H1 (cell line): ENCODE results near the gene EPHA8. TPM values are rescaled to one million over a fixed set of nuclear protein-coding genes. Genes with fewer than 3 reads are reported as not detected.
A peak's percentile ranks its signal among the peaks of the same experiment; 100 is the strongest.

Source experiments
- CTCF ChIA-PET: fragments of 300-600 bp; sonication (Branson Sonifier 250); formaldehyde crosslinking; loops from one replicate; lab custom pipeline; 2021; ENCODE audit not compliant: partially characterized antibody; lab: Charles Lee
- POLR2A ChIA-PET: fragments of 300-600 bp; sonication (Branson Sonifier 250); formaldehyde crosslinking; loops from one replicate; lab custom pipeline; 2021; ENCODE audit warnings: inconsistent platforms; ENCODE audit not compliant: partially characterized antibody; lab: Charles Lee
- DNase-seq, 2 experiments: peaks; one replicate each; pipeline versions ENCODE4 v3.0.0 to v3.0.0-alpha.2; 2010 to 2022; ENCODE audit warnings: low spot score in 2 of 2, low read depth in 1 of 2, mixed read lengths in 1 of 2
- FAIRE-seq: peaks from 2 replicates; lab custom pipeline; 2011; peaks lifted over from hg19 to GRCh38; lab: Jason Lieb, UNC
- H2AFZ ChIP-seq: 2 replicates; pipeline ENCODE4 v1.8.1; 2012; ENCODE audit warnings: low read length, inconsistent platforms
- H2AK5ac ChIP-seq: 2 replicates; pipeline ENCODE4 v1.6.1; 2013; ENCODE audit warnings: low read depth, low read length
- H2BK120ac ChIP-seq: replicated peaks from 2 replicates; pipeline ENCODE3; 2013; ENCODE audit warnings: low read depth, low read length, inconsistent platforms
- H2BK12ac ChIP-seq: 2 replicates; pipeline ENCODE4 v1.6.1; 2013; ENCODE audit warnings: low read depth, low read length
- H2BK15ac ChIP-seq: 2 replicates; pipeline ENCODE4 v1.6.1; 2013; ENCODE audit warnings: low read length
- H2BK20ac ChIP-seq: 2 replicates; pipeline ENCODE4 v1.6.1; 2013; ENCODE audit warnings: low read length
- H2BK5ac ChIP-seq: 2 replicates; pipeline ENCODE4 v1.6.1; 2013; ENCODE audit warnings: low read depth, low read length
- H3K14ac ChIP-seq: 2 replicates; pipeline ENCODE4 v1.6.1; 2013; ENCODE audit warnings: inconsistent platforms; ENCODE audit not compliant: insufficient read length
- H3K18ac ChIP-seq: 2 replicates; pipeline ENCODE4 v1.6.1; 2013; ENCODE audit warnings: low read length; ENCODE audit errors: extremely low read depth
- H3K23ac ChIP-seq: 2 replicates; pipeline ENCODE4 v1.6.1; 2013; ENCODE audit warnings: inconsistent platforms; ENCODE audit not compliant: insufficient read length
- H3K23me2 ChIP-seq: 2 replicates; pipeline ENCODE4 v1.6.1; 2013; ENCODE audit warnings: low read depth, low read length
- H3K27ac ChIP-seq: 2 replicates; pipeline ENCODE4 v1.6.1; 2011; ENCODE audit warnings: low read depth, low read length, inconsistent platforms
- H3K27me3 ChIP-seq, 4 experiments: replicated peaks in 1 of 4; 1 replicate in 1 of 4; 2 replicates in 3 of 4; pipeline versions ENCODE4 v1.6.1 to v1.8.1; 2011 to 2013; ENCODE audit warnings: low read length in 3 of 4, mild to moderate bottlenecking in 3 of 4, inconsistent platforms in 2 of 4, mixed read lengths in 2 of 4, moderate library complexity in 1 of 4; ENCODE audit not compliant: control insufficient read depth in 3 of 4, insufficient read depth in 3 of 4; ENCODE audit errors: extremely low read depth in 1 of 4
- H3K36me3 ChIP-seq, 4 experiments: 2 replicates each; pipeline versions ENCODE4 v1.6.1 to v1.8.1; 2011 to 2013; ENCODE audit warnings: mild to moderate bottlenecking in 4 of 4, low read length in 3 of 4, moderate library complexity in 2 of 4, control low read depth in 1 of 4, inconsistent platforms in 1 of 4; ENCODE audit not compliant: insufficient read depth in 4 of 4, control insufficient read depth in 2 of 4
- H3K4ac ChIP-seq: replicated peaks from 2 replicates; pipeline ENCODE3; 2013; ENCODE audit warnings: low read length, low read depth, mixed read lengths, inconsistent platforms; ENCODE audit not compliant: insufficient read length
- H3K4me1 ChIP-seq, 4 experiments: replicated peaks in 1 of 4; 1 replicate in 1 of 4; 2 replicates in 3 of 4; pipeline versions ENCODE4 v1.6.1 to v1.8.1; 2011 to 2013; ENCODE audit warnings: low read length in 3 of 4, inconsistent platforms in 2 of 4, mixed read lengths in 1 of 4; ENCODE audit not compliant: insufficient read depth in 4 of 4, control insufficient read depth in 3 of 4
- H3K4me2 ChIP-seq, 2 experiments: 2 replicates each; pipeline versions ENCODE4 v1.6.1 to v1.8.1; 2011 to 2013; ENCODE audit warnings: low read depth in 2 of 2, low read length in 2 of 2, control low read depth in 1 of 2, inconsistent platforms in 1 of 2, mild to moderate bottlenecking in 1 of 2; ENCODE audit not compliant: insufficient read depth in 1 of 2
- H3K4me3 ChIP-seq, 4 experiments: fragments of 200-600, 300-600 bp in 1 of 4; sonication (generic), shearing (Covaris generic), sonication (Bioruptor Twin) in 1 of 4; 2 replicates each; pipeline versions ENCODE4 v1.5.1 to v1.8.1; 2011 to 2016; ENCODE audit warnings: low read length in 4 of 4, low read depth in 3 of 4, control low read depth in 2 of 4, inconsistent platforms in 2 of 4, mild to moderate bottlenecking in 2 of 4, mixed read lengths in 1 of 4, moderate library complexity in 1 of 4; ENCODE audit not compliant: insufficient read depth in 2 of 4; ENCODE audit errors: extremely low read depth in 1 of 4
- H3K56ac ChIP-seq: replicated peaks from 2 replicates; pipeline ENCODE3; 2013; ENCODE audit warnings: low read depth, mild to moderate bottlenecking, mixed read lengths, low read length, inconsistent platforms; ENCODE audit not compliant: insufficient read length
- H3K79me1 ChIP-seq: 2 replicates; pipeline ENCODE4 v1.6.1; 2013; ENCODE audit warnings: low read depth, low read length, control low read depth
- H3K79me2 ChIP-seq, 2 experiments: 2 replicates each; pipeline versions ENCODE4 v1.6.1 to v1.8.1; 2012 to 2013; ENCODE audit warnings: low read length in 2 of 2, mild to moderate bottlenecking in 2 of 2, inconsistent platforms in 1 of 2; ENCODE audit not compliant: insufficient read depth in 2 of 2, control insufficient read depth in 1 of 2
- H3K9ac ChIP-seq, 4 experiments: replicated peaks in 1 of 4; 1 replicate in 1 of 4; 2 replicates in 3 of 4; pipeline versions ENCODE4 v1.6.1 to v1.8.1; 2011 to 2013; ENCODE audit warnings: low read depth in 3 of 4, low read length in 3 of 4, control low read depth in 2 of 4, mild to moderate bottlenecking in 2 of 4, moderate library complexity in 2 of 4, inconsistent platforms in 1 of 4; ENCODE audit errors: extremely low read depth in 1 of 4
- H3K9me3 ChIP-seq, 2 experiments: 2 replicates each; pipeline versions ENCODE4 v1.6.1 to v1.8.1; 2012 to 2013; ENCODE audit warnings: mild to moderate bottlenecking in 2 of 2, moderate library complexity in 2 of 2, control low read depth in 1 of 2, inconsistent platforms in 1 of 2, low read depth in 1 of 2, low read length in 1 of 2, mixed read lengths in 1 of 2; ENCODE audit not compliant: insufficient read depth in 2 of 2
- H4K20me1 ChIP-seq, 2 experiments: replicated peaks in 1 of 2; 2 replicates each; pipeline versions ENCODE3 to v1.8.1; 2011 to 2013; ENCODE audit warnings: inconsistent platforms in 2 of 2, low read length in 2 of 2, mild to moderate bottlenecking in 1 of 2; ENCODE audit not compliant: insufficient read depth in 2 of 2, control insufficient read depth in 1 of 2
- H4K5ac ChIP-seq: 2 replicates; pipeline ENCODE4 v1.6.1; 2013; ENCODE audit warnings: low read length, low read depth, mixed read lengths, inconsistent platforms; ENCODE audit not compliant: insufficient read length
- H4K8ac ChIP-seq: 2 replicates; pipeline ENCODE4 v1.8.0; 2013; ENCODE audit warnings: mild to moderate bottlenecking, moderate library complexity, low read length, inconsistent platforms; ENCODE audit not compliant: insufficient read depth; ENCODE audit errors: extremely low read depth
- H4K91ac ChIP-seq: replicated peaks from 2 replicates; pipeline ENCODE3; 2013; ENCODE audit warnings: low read length, mixed read lengths, inconsistent platforms; ENCODE audit not compliant: insufficient read length
- CBX5 ChIP-seq: fragments of 300-800, 300-1000 bp; sonication (generic); IDR thresholded peaks from 2 replicates; pipeline ENCODE4 v1.7.1; 2016; ENCODE audit warnings: antibody characterized with exemption, low read length, low read depth
- CEBPB ChIP-seq: IDR thresholded peaks from 2 replicates; pipeline ENCODE4 v1.6.1; 2012; ENCODE audit warnings: low read depth, low read length
- CTBP2 ChIP-seq: IDR thresholded peaks from 2 replicates; pipeline ENCODE4 v1.7.0; 2011; ENCODE audit warnings: borderline replicate concordance, mild to moderate bottlenecking, moderate library complexity, mixed read lengths, low read length; ENCODE audit not compliant: insufficient read depth, insufficient read length
- KDM4A ChIP-seq: IDR thresholded peaks from one replicate; pipeline ENCODE4 v1.7.1; 2012; ENCODE audit warnings: low read depth, mild to moderate bottlenecking, moderate library complexity, low read length, inconsistent platforms; ENCODE audit not compliant: severe bottlenecking
- MAFK ChIP-seq: IDR thresholded peaks from 2 replicates; pipeline ENCODE4 v1.6.1; 2012; ENCODE audit warnings: low read depth, mild to moderate bottlenecking, improper control_type of control experiment, low read length
- POU5F1 ChIP-seq: IDR thresholded peaks from 2 replicates; pipeline ENCODE4 v1.6.1; 2011; ENCODE audit warnings: low read depth, mild to moderate bottlenecking, low read length, moderate library complexity
- RXRA ChIP-seq: IDR thresholded peaks from 2 replicates; pipeline ENCODE4 v1.6.1; 2011; ENCODE audit warnings: low read depth, mild to moderate bottlenecking, low read length, moderate library complexity; ENCODE audit not compliant: insufficient read depth
- SAP30 ChIP-seq: fragments of 300-600 bp; sonication (generic); IDR thresholded peaks from 2 replicates; pipeline ENCODE4 v1.7.1; 2012; ENCODE audit warnings: low read length, moderate library complexity, mild to moderate bottlenecking, inconsistent platforms; ENCODE audit not compliant: insufficient read depth, insufficient replicate concordance
- SIX5 ChIP-seq: IDR thresholded peaks from 2 replicates; pipeline ENCODE4 v1.6.1; 2011; ENCODE audit warnings: mild to moderate bottlenecking, low read depth, low read length
- TBP ChIP-seq: IDR thresholded peaks from 2 replicates; pipeline ENCODE4 v1.6.1; 2011; ENCODE audit warnings: low read depth, low read length, improper control_type of control experiment
- WGBS, 2 experiments: shearing (Covaris generic) in 1 of 2; methylation state at CpG; one replicate each; pipeline versions ENCODE4 v1.1.6 to v1.1.7; 2013 to 2015; ENCODE audit warnings: low lambda C conversion rate in 2 of 2, mixed read lengths in 2 of 2, inconsistent platforms in 1 of 2, low coverage in 1 of 2, missing lambda C conversion rate in 1 of 2; ENCODE audit not compliant: insufficient replicate concordance in 2 of 2, insufficient coverage in 1 of 2, insufficient read length in 1 of 2; ENCODE audit errors: extremely low coverage in 1 of 2, missing lambda C conversion rate in 1 of 2; 5-methylcytosine and 5-hydroxymethylcytosine counted together
- polyA plus RNA-seq, 7 experiments: library from polyadenylated mRNA; depleted of rRNA in 3 of 7; stranded (reverse) in 5 of 7; unstranded in 2 of 7; fragments of >200 nt in 5 of 7; fragments of 200-250 nt in 2 of 7; gene quantifications; 1 replicate in 5 of 7; 2 replicates in 1 of 7; 4 replicates in 1 of 7; pipeline versions ENCODE4 v1.2.1 to v1.2.3, GENCODE V29; 2011 to 2013; ENCODE audit warnings: missing spikeins in 2 of 7, mixed read lengths in 2 of 7
- total RNA-seq: library from RNA; stranded (reverse); fragmentation: NEBNext Ultra II Directional; extraction: Animal tissue kit (Norgen Biotek cat#: 25700); gene quantifications from 2 replicates; pipeline ENCODE4 v1.2.1, GENCODE V29; 2021
- TF ChIP-seq, protein P1 (sequence below): IDR thresholded peaks from 2 replicates; pipeline ENCODE4 v1.6.1; 2011; ENCODE audit warnings: low read depth, mild to moderate bottlenecking, low read length; ENCODE audit not compliant: insufficient read depth
- TF ChIP-seq, protein P2 (sequence below): IDR thresholded peaks from 2 replicates; pipeline ENCODE4 v1.6.1; 2012; ENCODE audit warnings: inconsistent platforms

EPHA8 gene
- total and polyA plus RNA-seq, 2 of the 8 experiments (the other 6 are each of a cell fraction or from before 2014, with no cell fraction given) = 4.0 to 8.4 TPM

DNA sequence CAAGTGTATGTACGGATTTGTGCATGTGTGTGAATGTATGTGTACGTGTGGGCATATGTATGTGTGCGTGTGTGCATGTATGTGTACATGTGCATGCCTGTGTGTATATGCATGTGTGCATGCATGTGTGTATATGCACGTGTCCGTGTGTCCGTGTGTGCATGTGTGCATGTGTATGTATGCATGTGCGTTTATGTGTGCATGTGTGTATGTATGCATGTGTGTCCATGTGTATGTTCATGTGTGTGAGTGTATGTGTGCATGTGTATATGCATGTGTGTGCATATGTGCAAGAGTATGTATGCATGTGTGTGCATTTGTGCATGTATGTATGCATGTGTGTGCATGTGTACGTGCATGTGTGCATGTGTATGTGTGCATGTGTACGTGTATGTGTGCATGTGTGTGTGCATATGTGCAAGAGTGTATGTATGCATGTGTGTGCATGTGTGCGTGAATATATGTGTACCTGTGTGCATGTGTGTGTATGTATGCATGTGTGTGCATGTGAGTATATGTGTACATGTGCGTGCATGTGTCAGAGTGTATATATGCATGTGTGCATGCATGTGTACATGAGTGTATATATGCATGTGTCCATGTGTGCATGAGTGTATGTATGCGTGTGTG lies 15.6 kb downstream of the EPHA8 start:
- no peak overlapping the region for H3K4ac ChIP-seq
- H4K5ac ChIP-seq = no peak overlapping the region
- no peaks in the 10 kb centered on the region for H3K4me1 ChIP-seq
- no peak overlapping the region for H2BK120ac ChIP-seq
- H2BK15ac ChIP-seq = no peak overlapping the region
- peaks cover 0 to 8% (median 0%) of the 10 kb centered on the region in 4 experiments; a peak in 1 of 8 replicates for H3K36me3 ChIP-seq
- DNase-seq = no peak
- POLR2A ChIA-PET = no interaction called here
- no peak overlapping the region for H3K23ac ChIP-seq
- peaks cover 0 to 8% of the 10 kb centered on the region in 2 experiments; a peak in 2 of 4 replicates for H3K79me2 ChIP-seq
- no peak overlapping the region for H2BK20ac ChIP-seq
- CTCF ChIA-PET = interaction anchor here (2.1 kb wide), 1 partner anchor 13 kb away, joined by 6 read pairs; no protein-coding TSS in a partner anchor
- H2AK5ac ChIP-seq = no peak overlapping the region
- no peak overlapping the region; a peak in 1 of 7 replicates for H3K9ac ChIP-seq
- no peaks in the 10 kb centered on the region for H3K27me3 ChIP-seq
- no peak overlapping the region for H3K27ac ChIP-seq
- no peak for FAIRE-seq
- H3K4me2 ChIP-seq = peak overlapping the region in 1 of 2 experiments; percentile 4; a peak in 1 of 4 replicates
- no peak overlapping the region for H4K8ac ChIP-seq
- peaks cover 2 to 18% of the 10 kb centered on the region in 2 experiments for H4K20me1 ChIP-seq
- peaks cover 10% of the 10 kb centered on the region; the same call in 1 of the 2 replicates for H3K23me2 ChIP-seq
- H3K4me3 ChIP-seq = no peak overlapping the region
- no peaks in the 10 kb centered on the region; the same call in 1 of the 2 replicates for H3K79me1 ChIP-seq
- H2BK5ac ChIP-seq = no peak overlapping the region
- H3K14ac ChIP-seq = no peak overlapping the region
- H3K9me3 ChIP-seq = peaks cover 13 to 15% of the 10 kb centered on the region in 2 experiments
- H2BK12ac ChIP-seq = no peak overlapping the region
- H2AFZ ChIP-seq = no peak overlapping the region
- H3K56ac ChIP-seq = no peak overlapping the region
- H3K18ac ChIP-seq = no peak overlapping the region
- 90% methylated on average over 12 of the region's 12 CpGs; no CpG with 5 or more reads in 1 of the 2 experiments for WGBS, 2 experiments
- no peak overlapping the region for H4K91ac ChIP-seq
- TF ChIP-seq TBP (no peak), KDM4A (no peak), POU5F1 (no peak), SAP30 (no peak), MAFK (no peak), CBX5 (no peak), RXRA (no peak), CEBPB (no peak), CTBP2 (no peak), SIX5 (no peak)
- TF ChIP-seq, protein P1, sequence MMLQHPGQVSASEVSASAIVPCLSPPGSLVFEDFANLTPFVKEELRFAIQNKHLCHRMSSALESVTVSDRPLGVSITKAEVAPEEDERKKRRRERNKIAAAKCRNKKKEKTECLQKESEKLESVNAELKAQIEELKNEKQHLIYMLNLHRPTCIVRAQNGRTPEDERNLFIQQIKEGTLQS = no peak
- TF ChIP-seq, protein P2, sequence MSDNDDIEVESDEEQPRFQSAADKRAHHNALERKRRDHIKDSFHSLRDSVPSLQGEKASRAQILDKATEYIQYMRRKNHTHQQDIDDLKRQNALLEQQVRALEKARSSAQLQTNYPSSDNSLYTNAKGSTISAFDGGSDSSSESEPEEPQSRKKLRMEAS = no peak
